ENCODE measurements around the gene TMEM150B. TPM values are rescaled to one million over a fixed set of nuclear protein-coding genes. Genes with fewer than 3 reads are reported as not detected.

Gene TMEM150B
- total RNA-seq, 1 donor from 2014 or later = not detected

DNA sequence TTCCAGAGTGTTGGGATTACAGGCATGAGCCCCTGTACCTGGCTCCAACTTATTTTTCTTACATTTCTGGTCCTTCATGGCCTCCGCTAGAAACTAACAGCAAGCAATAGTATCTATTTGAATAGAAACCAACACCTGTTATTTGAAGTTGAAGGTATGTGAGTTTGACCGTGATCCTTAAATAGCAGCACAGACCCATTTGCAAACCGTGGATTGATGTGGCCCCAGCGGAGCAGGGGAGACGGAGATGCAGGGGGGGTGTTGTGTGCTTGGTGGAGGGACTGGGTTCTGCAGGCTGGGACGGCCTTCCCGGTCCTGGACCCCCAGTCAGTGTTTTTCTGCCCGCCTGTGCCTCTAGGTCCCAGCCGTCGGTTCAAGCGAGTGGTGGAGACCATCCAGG is 16.9 kb downstream of the TMEM150B start:
- DNase-seq (ENCODE audit: low read depth) = no peak

DNA sequence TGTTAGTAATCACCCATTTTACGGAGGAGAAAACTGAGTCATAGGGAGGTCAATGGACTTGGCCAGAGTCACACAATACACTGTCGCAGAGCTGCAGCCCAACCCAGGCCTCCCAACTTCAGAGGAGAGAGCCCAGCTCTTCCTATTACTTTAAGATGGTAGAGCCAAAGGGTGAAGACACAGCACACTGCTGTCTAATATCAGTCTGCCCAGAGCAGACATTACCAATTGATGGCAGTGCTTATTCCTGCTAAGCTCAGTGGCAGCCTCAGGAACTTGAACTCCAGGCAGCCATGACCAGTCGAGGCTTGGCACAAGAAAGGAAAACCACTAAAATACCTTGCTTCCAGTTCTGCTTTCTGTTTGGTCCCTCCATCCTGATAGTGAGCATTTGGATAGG is 18.4 kb downstream of the TMEM150B start:
- no peak for DNase-seq (ENCODE audit: low read depth)

DNA sequence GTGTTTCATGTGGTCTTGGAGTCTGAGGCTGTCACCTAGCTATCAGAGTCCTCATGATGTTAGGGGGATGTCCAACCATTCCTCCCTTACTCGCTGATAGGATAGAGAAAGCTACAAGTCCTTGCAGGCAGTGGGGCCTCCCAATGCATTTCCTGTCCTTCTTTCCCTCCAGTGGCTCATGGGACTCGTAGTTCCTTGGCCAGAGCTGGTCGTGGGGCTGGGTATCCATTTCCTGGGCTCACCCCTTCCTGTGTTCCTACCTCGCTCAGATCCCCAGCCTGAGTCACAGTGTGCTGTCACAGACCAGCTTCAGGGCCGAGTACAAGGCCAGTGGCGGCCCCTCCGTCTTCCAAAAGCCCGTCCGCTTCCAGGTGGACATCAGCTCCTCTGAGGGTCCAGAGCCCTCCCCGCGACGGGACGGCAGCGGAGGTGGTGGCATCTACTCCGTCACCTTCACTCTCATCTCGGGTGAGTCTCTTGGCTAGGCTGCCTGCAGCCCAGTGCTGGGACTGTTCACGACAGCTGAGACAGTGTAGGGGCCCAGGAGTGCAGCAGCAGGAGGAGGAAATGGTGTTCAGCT is 19.1 kb downstream of the TMEM150B start:
- DNase-seq (ENCODE audit: low read depth) = no peak

DNA sequence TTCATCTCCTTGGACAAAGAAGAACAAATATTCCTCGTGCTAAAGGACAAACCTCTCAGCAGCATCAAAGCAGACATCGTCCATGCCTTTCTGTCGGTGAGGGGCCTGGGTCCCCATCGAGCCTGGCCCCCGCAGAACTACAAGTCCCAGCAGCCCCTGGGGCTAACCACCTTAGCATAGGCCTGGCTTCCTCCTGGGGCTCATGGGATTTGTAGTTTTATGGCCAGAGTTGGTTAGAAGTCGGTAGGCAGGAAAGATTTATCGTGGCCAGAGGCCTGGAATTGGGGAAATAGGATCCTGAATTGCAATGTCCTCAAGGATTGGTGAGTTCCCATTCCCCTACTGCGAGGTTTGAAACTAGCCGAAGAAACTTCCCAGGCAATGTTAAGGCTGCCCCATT is 19.6 kb downstream of the TMEM150B start:
- DNase-seq (ENCODE audit: low read depth) = peak; percentile 23

DNA sequence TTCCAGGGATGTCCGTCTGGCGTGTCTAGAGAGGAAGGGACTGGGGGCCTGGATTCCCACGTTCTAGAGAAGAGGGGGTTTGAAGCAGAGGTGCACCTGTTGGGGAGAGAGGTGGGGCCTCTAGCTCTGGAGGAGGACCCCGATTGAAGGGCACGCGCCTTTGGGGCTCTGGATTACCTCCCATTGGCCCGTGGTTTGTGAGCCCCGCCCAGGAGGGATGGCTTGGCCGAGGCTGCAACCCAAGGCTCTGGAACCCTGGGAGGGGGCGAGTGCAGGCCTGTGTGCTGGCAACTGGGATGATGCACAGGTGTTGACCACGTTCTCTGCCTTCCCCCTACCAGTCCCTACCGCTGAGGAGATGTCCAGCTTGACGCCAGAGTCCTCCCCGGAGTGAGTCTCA is 20.2 kb downstream of the TMEM150B start:
- DNase-seq (ENCODE audit: low read depth) = no peak

DNA sequence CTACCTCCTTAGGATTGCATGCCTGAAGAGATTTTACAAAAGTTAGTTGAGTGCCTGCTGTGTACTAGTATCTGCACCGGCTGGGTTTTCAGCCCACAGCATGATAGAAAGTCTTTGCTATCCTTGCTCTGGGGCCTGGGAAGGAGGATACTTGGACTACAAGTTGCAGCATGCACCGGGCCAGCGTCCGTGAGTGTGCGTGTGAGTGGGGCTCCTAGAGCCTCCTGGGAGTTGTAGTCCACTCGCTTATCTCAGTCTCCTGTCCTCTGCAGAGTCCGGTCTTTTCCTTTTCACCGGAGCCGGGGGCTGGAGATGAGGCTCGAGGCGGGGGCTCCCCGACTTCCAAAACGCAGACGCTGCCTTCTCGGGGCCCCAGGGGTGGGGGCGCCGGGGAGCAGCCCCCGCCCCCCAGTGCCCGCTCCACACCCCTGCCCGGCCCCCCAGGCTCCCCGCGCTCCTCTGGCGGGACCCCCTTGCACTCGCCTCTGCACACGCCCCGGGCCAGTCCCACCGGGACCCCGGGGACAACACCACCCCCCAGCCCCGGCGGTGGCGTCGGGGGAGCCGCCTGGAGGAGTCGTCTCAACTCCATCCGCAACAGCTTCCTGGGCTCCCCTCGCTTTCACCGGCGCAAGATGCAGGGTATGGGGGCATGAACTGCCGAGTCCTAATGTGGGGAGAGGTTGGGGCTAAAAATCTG is 20.7 kb downstream of the TMEM150B start:
- no peak for DNase-seq (ENCODE audit: low read depth)

DNA sequence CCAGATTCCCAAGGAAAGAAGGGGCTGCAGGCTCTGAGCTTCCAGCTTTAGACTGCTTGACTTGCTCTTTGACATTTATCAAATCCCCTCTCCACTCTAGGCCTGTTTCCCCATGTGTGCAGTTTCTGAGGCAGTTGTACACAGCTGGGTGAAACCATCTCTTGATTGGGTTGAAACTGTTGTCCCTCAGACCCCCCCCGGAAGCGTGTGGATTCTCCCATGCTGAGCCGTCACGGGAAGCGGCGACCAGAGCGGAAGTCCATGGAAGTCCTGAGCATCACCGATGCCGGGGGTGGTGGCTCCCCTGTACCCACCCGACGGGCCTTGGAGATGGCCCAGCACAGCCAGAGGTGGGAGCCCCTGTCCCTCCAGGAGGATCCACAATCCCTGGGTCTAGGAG is 21.7 kb downstream of the TMEM150B start:
- DNase-seq (ENCODE audit: low read depth) = no peak

DNA sequence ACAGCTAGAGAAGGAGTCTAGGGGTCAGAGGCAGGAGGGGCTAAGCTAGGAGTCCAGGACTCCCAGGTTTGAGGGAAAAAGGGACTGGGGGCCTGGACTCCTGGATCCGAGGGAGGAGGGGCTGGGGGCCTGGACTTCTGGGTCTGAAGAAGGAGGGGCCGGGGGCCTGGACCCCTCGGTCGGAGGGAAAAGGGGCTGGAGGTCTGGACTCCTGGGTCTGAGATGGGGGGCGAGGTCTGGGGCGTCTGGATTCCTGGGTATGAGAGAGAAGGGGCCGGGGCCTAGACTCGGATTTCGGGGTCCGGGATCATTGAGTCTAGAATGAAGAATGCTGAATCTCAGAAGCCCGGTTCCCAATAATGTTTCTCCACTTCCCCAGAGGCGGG is 22.8 kb downstream of the TMEM150B start:
- DNase-seq (ENCODE audit: low read depth) = no peak

DNA sequence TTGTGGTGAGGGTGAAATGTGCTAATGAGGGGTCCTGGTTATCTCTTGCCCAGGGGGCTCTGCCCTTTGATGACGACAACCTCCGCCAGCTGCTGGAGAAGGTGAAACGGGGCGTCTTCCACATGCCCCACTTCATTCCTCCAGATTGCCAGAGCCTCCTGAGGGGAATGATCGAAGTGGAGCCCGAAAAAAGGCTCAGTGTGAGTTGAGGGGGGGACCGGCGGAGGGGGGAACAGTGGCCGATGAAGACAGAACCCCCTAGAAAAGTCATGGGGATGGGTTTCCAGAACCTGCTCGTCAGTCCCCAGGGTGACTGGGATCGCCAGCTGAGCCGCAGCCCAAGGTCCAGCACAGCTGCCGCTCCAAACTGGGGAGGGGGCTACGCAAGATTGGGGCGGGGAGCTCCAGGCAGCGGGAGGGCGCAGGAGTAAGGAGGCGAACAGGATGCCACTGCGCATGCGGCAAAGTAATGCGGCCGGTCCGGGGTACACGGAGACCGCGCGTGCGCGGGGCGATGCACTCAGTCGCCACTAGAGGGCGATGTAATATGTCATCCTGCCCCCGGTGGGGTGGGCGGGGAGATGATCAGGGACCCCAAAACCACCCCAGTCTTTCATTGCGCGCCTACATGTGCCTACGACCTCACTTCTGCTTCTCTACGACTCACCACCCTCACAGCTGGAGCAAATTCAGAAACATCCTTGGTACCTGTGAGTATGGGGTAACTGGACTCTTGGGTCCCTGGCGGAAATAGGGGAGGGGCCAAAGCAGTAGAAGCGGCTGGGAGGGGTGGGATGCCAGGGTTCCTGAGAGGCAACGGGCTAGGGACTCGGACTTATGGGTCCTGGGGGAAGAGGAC is 23.5 kb downstream of the TMEM150B start:
- DNase-seq (ENCODE audit: low read depth) = peak; percentile 82

DNA sequence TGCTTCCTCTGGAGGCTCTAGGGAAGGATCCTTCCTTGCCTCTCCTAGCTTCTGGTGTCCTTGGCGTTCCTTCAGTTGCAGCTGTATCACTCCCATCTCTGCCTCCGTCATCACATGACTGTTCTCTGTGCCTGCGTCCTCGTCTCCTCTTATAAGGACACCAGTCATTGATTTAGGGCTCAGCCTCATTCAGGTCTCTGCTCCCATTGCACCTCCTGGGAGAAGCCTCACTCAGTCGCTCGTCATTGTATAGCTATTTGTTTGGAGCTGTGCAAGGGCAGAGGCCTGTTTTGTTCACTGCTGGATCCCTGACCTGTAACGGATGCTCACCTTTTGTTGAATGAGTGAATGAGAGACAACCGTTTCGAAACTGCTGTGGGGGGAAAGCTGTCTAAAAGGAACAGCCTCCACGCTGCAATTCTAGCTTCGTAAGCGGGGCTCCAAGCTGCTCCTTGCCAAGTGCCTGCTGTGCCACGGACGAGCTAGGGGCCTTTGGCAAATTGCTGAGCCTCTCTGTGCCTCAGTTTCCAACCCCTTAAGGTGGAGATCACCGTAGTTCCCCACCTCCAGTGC is 24.2 kb downstream of the TMEM150B start:
- DNase-seq (ENCODE audit: low read depth) = no peak

DNA sequence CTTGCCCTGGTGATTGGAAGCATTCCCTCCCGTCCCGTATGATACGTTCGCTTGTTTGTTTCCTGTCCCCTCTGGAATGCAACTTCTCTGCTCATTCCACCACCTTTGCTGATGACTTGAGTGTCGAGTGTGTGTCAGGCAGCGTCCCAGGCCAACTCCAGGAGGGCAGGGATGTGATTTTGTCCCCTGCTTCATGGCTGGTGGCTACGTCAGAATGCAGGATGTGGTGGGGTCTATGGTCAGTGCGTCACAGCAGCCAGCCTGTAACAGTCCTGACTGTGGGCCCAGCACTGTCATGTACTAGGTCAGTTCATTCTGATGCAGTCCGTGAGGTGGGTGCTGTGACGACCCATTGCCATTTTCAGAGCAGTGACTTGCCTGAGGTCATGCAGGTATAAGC is 25.1 kb downstream of the TMEM150B start:
- no peak for DNase-seq (ENCODE audit: low read depth)

DNA sequence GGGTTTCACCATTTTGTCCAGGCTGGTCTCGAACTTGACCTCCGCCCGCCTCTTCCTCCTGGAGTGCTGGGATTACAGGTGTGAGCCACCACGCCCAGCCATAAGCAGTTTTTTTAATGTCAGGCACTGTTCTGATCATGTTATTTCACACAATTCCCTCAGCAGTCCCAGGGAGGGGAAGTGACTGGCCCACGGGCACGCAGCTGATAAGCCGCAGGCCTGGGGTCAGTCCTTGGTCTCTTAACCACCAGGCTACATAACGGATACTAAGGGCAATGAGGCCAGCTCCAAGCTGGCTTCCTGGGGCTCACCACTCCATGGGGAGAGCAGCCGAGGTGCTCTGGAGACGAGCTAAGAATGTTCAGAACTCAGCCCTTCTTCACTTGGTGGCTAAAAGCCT is 27.9 kb downstream of the TMEM150B start:
- no peak for DNase-seq (ENCODE audit: low read depth)

DNA sequence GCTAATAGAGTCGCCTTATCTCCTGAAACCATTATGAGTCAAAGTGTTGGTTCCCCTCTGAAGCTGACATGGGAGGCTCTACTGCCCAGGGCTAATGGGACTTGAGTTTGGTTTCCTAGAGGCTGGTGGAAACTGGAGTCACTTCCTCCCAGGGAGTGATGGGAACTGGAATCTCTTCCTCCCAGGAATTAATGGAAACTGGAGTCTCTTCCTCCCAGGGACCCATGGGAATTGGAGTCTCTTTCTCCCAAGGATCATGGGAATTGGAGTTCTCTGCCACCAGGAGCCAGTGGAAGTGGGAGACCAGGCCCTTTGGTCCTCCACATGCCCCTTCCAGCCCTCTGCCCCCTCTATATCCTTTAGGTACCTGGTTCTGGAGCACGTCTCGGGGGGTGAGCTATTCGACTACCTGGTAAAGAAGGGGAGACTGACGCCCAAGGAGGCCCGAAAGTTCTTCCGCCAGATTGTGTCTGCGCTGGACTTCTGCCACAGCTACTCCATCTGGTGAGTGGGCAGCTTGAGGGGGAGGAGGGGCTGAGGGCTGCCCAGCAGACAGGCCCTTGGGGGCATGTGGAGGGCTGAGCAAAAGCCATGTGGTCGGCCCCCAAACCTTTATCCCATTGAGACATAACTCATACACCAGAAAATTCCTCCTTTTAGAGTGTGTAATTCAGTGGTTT is 35.9 kb downstream of the TMEM150B start:
- DNase-seq (ENCODE audit: low read depth) = peak; percentile 15

DNA sequence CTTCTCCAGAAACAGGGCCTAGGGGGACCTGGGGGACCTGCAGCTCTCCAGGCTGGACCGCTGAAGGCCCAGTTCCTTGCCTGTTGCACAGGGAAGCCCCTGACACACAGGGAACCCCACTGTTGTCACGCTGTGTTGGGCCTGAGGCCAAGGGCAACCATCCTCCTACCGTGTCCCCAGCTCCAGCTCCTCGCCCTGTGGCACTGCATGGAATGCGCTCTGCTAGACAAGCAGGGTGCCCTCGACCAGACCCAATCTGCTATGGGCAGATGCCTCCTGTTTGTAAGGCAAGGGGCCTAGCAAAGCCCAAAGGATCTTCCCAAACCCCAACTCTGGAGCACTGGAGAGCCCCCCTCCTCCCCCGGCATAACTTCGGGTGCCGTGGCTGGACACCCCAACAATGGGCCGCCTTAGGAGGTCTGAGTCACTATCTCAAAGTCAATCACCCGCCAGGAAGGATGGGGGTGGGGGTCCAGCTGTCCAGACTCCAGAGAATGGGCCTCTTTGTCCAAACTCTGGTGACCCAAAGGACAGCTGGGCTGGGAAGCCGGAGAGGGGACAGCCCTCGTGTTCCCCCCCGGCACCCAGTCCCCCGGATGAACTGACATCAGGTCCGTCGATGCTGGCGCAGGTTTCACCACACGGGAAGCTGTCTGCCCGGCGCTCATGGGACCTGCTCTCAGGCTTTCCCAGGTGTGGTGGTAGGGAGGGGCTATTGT is 37.6 kb downstream of the TMEM150B start:
- DNase-seq (ENCODE audit: low read depth) = no peak

DNA sequence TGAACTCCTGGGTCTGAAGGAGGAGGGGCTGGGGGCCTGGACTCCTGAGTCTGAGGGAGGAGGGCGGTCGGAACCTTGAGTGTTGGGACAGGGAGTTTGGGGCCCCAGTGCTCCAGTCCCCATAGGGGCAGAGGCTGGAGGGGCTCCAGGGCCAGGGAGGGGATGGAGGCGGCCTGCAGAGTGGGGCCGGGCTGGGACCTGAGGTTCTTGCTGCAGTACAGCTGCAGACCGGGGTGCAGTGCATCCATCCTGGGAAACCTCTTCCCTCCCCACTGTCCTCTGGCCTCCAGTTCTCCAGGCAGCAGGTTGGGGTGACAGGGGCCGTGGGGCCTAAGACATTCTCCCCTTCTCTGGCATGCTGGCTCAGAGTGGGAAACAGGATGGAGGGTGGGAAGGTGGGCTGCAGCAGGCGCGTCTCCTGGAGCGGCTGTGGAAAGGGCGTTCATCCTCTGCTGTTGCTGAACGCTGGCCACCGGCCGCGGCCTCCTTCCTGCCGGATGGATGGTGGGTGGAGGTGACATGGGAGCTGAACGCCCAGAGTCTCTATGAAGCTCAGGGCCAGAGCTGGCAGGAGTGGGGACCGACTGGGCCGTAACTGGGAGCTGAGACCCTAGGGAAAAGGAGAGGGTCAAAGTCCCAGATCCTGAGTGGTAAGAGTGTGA is 39.8 kb downstream of the TMEM150B start:
- DNase-seq (ENCODE audit: low read depth) = no peak

DNA sequence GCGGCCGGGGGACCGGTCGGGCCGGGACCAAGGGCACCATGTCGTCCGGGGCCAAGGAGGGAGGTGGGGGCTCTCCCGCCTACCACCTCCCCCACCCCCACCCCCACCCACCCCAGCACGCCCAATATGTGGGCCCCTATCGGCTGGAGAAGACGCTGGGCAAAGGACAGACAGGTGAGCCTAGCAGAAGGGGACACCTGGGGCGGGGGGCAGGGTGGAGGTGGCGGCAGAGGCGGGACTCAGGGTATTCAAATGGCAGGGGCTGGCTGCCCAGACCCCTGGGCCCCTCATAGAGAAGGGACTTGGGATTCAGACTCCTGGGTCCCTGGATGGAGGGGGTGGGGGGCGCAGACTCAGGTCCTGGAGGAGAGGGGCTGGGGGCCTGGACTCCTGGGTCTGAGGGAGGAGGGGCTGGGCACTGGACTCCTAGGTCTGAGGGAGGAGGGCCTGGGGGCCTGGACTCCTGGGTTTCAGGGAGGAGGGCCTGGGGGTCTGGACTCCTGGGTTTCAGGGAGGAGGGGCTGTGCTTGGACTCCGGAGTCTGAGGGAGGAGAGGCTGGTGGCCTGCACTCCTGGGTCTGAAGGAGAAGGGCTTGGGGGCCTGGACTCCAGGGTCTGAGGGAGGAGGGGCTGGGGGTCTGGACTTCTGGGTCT is 40.6 kb downstream of the TMEM150B start:
- DNase-seq (ENCODE audit: low read depth) = no peak

DNA sequence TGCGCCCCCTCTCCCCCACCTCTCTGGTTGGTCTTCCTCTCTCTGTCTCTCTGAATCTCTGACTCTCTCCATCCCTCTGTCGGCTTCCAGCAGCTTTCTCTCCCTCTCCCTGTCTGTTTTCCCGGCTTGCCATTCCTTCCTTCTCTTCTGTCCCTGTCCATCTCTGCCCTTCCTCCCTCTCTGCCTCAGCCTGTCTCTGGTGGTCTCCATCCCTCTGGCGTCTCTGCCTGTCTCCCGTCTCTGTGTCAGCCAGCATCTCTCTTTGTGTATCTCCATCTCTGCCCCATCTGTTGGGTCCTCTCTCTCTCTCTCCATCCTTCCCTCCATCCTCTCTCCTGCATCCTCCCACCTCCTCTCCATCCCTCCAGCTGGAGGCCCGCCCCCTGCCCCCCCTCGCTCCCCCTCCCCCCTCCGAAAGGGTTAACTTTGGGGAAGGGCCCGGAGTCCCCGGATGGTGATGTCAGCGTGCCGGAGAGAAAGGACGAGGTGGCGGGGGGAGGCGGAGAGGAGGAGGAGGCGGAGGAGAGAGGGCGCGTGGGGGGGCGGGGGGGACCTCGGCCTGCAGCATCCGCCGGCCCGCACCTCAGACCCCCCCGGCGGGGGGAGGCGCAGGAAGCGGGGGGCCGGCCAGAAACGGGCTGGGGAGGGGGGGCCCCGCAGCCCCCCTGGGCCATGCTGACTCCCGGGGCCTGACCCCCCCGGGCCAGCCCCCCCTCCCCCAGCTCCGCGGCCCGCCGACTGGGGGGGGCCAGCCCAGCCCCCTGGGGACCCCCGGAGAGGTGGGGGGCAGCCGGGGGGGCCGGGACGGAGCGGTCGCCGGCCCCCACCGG is 41.4 kb downstream of the TMEM150B start, which contains the start of gene BRSK1:
TSS of gene BRSK1 (plus strand) at position 450 of the 830 bp plus-strand sequence. CDS start 446 bp downstream, outside the sequence.
- peak; percentile 65 for DNase-seq (ENCODE audit: low read depth)

DNA sequence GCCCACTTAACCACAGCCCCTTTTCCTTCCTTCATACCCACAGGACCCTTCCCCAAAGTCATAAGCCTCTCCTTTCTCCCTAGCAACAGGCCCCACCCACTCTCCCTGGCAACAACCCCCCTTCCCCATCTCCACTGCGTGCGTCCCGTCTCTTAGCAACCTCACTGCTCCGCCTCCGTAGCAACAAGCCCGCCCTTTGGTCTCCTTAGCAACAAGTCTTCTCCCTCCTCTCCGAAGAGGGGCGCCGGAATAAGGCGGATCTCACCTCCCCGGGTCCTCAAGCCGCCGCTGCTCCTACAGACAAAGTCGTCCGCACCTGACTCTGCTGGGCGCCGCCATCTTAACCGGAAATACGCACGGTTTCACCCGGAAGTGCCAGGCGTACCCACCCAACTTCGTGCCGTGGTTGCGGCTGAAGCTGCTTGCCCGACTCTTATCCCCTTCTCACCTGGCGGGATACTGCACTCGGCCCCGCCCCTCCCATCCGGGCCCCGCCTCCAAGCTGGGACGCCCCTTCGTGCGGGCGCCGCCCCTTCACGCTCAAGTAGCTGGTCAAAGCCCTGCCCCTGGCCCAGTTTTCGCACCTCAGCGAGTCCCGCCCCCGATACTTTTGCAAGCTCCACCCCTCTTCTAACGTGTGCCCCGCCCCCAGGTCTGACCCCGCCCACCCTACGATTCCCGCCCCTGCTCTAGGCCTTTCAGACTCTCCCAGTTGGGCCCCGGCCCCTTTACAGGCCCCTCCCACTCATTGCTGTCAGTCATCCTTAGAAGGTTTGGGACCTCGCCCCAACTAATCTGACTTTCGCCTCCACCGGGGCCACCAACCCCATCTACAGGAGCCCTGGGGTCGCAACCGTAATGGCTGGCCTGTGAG is 45.1 kb downstream of the TMEM150B start, which contains the start of gene HSPBP1:
TSS of gene HSPBP1 (minus strand) at position 341 of the 874 bp plus-strand sequence. CDS start 502 bp downstream, outside the sequence.
- peak; percentile 92 for DNase-seq (ENCODE audit: low read depth)
